K562 (cell line): Measurements from ENCODE around the gene INPP4B. TPM values are rescaled to one million over a fixed set of nuclear protein-coding genes. Genes with fewer than 3 reads are reported as not detected.

Experiments used
- ATAC-seq: fragments of 200-7000 bp; cut with Tn5 transposase; 3 replicates; pipeline ENCODE4 v1.9.1; 2020; ENCODE audit warnings: moderate library complexity
- BruUV-seq: library from RNA; stranded (reverse); fragments of 400-500 nt; replicated peaks from 2 replicates; lab custom pipeline; 2021; lab: Mats Ljungman, UMichigan
- CTCF ChIA-PET: fragments of 300-600 bp; formaldehyde crosslinking; extraction: SDS; loops from one replicate; lab custom pipeline; 2021; ENCODE audit warnings: low intra/inter-chr PET ratio; lab: Yijun Ruan, JAX
- POLR2A ChIA-PET: fragments of 300-600, 350-650 bp; sonication (Branson Sonifier 250); formaldehyde crosslinking; extraction: SDS; loops from one replicate; lab custom pipeline; 2021; ENCODE audit warnings: antibody characterized with exemption, inconsistent platforms; lab: Yijun Ruan, JAX
- DNase-seq, 4 experiments: peaks; one replicate each; pipeline versions ENCODE4 v3.0.0 to v3.0.0-alpha.2; 2011 to 2018; ENCODE audit warnings: low spot score in 3 of 4, mixed read lengths in 3 of 4; ENCODE audit errors: extremely low read depth in 1 of 4
- FAIRE-seq: peaks from 2 replicates; lab custom pipeline; 2011; peaks lifted over from hg19 to GRCh38; lab: Jason Lieb, UNC
- H2AFZ ChIP-seq: 2 replicates; pipeline ENCODE4 v1.6.0; 2011; ENCODE audit warnings: low read depth, low read length, control low read depth, inconsistent platforms
- H3K27ac ChIP-seq: fragments of 200-600 bp; 3 replicates; pipeline ENCODE4 v1.8.0; 2011; ENCODE audit warnings: low read depth, mild to moderate bottlenecking, control low read depth, inconsistent platforms, low read length, moderate library complexity, mixed read lengths; ENCODE audit errors: extremely low read depth
- H3K27me3 ChIP-seq, 2 experiments: fragments of 300-600 bp in 1 of 2; 2 replicates in 1 of 2; 3 replicates in 1 of 2; pipeline versions ENCODE4 v1.6.0 to v1.8.0; 2011; ENCODE audit warnings: inconsistent platforms in 2 of 2, low read length in 2 of 2, mild to moderate bottlenecking in 1 of 2, mixed read lengths in 1 of 2, moderate library complexity in 1 of 2; ENCODE audit not compliant: control insufficient read depth in 2 of 2, insufficient read depth in 2 of 2
- H3K36me3 ChIP-seq: fragments of 300-600 bp; 3 replicates; pipeline ENCODE4 v1.8.0; 2011; ENCODE audit warnings: mild to moderate bottlenecking, low read length, inconsistent platforms; ENCODE audit not compliant: control insufficient read depth, insufficient read depth
- H3K4me1 ChIP-seq, 2 experiments: fragments of 200-600 bp in 1 of 2; replicated peaks in 1 of 2; 2 replicates in 1 of 2; 3 replicates in 1 of 2; pipeline versions ENCODE4 v1.5.1 to v1.8.0; 2011; ENCODE audit warnings: inconsistent platforms in 2 of 2, low read length in 2 of 2, mild to moderate bottlenecking in 1 of 2, mixed read lengths in 1 of 2, moderate library complexity in 1 of 2; ENCODE audit not compliant: control insufficient read depth in 2 of 2, insufficient read depth in 2 of 2
- H3K4me2 ChIP-seq: 2 replicates; pipeline ENCODE4 v1.6.1; 2011; ENCODE audit warnings: low read length, control low read depth, inconsistent platforms, mixed read lengths; ENCODE audit not compliant: insufficient read depth
- H3K4me3 ChIP-seq: fragments of 200-600 bp; sonication (generic), shearing (Covaris generic); 2 replicates; pipeline ENCODE4 v1.5.1; 2016; ENCODE audit warnings: control low read depth, inconsistent platforms
- H3K79me2 ChIP-seq: fragments of 200-600 bp; 3 replicates; pipeline ENCODE4 v1.8.0; 2011; ENCODE audit warnings: low read length, inconsistent platforms; ENCODE audit not compliant: control insufficient read depth, insufficient read depth
- H3K9ac ChIP-seq, 2 experiments: 2 replicates each; pipeline versions ENCODE4 v1.6.0 to v1.6.1; 2011; ENCODE audit warnings: low read depth in 2 of 2, low read length in 2 of 2, control low read depth in 1 of 2, inconsistent platforms in 1 of 2, mild to moderate bottlenecking in 1 of 2, mixed read lengths in 1 of 2; ENCODE audit not compliant: insufficient read depth in 1 of 2
- H3K9me1 ChIP-seq: one replicate; pipeline ENCODE4 v1.6.0; 2011; ENCODE audit warnings: inconsistent platforms, mild to moderate bottlenecking, low read length, moderate library complexity; ENCODE audit not compliant: control insufficient read depth, insufficient read depth
- H3K9me3 ChIP-seq: replicated peaks from 2 replicates; pipeline ENCODE4 v1.5.1; 2011; ENCODE audit warnings: low read depth, low read length, inconsistent platforms; ENCODE audit not compliant: control insufficient read depth, insufficient read depth
- H4K20me1 ChIP-seq: replicated peaks from 2 replicates; pipeline ENCODE4 v1.6.1; 2011; ENCODE audit warnings: low read length, inconsistent platforms, mixed read lengths; ENCODE audit not compliant: control insufficient read depth, insufficient read depth
- HIVEP1 ChIP-seq: fragments of 250-450 bp; sonication (Bioruptor Pico); IDR thresholded peaks from 2 replicates; pipeline ENCODE4 v1.4.0; 2020; ENCODE audit warnings: mild to moderate bottlenecking
- HNRNPUL1 ChIP-seq: fragments of 200-400 bp; formaldehyde crosslinking; IDR thresholded peaks from 2 replicates; pipeline ENCODE4 v1.6.1; 2017; ENCODE audit warnings: low read length
- ILF3 ChIP-seq: fragments of 450-650 bp; IDR thresholded peaks from 2 replicates; pipeline ENCODE4 v1.6.1; 2018; ENCODE audit warnings: antibody characterized with exemption, mild to moderate bottlenecking, moderate library complexity, borderline replicate concordance
- MEF2D ChIP-seq: conservative IDR thresholded peaks from 2 replicates; pipeline ENCODE4 v1.6.1; 2016; ENCODE audit warnings: low read depth, missing genetic modification characterization, missing compliant biosample characterization
- NR1H2 ChIP-seq: sonication (generic); formaldehyde crosslinking; IDR thresholded peaks from 2 replicates; pipeline ENCODE4 v1.4.0; 2020; ENCODE audit warnings: mild to moderate bottlenecking, missing genetic modification reagents
- POLR2H ChIP-seq: IDR thresholded peaks from 2 replicates; pipeline ENCODE4 v1.6.1; 2016; ENCODE audit warnings: missing genetic modification characterization, low read depth, mild to moderate bottlenecking, control low read depth, missing compliant biosample characterization, moderate library complexity
- PRDM10 ChIP-seq: fragments of 450-650 bp; IDR thresholded peaks from 2 replicates; pipeline ENCODE4 v1.6.1; 2018; ENCODE audit not compliant: partially characterized antibody
- RNF219 ChIP-seq: fragments of 250-450 bp; sonication (Bioruptor Pico); IDR thresholded peaks from 2 replicates; pipeline ENCODE4 v1.5.0; 2022; ENCODE audit warnings: mild to moderate bottlenecking
- TSHZ1 ChIP-seq: fragments of 250-450 bp; sonication (Bioruptor Pico); IDR thresholded peaks from 2 replicates; pipeline ENCODE4 v1.4.0; 2020; ENCODE audit warnings: mild to moderate bottlenecking, moderate library complexity
- ZBTB2 ChIP-seq: fragments of 450-650 bp; IDR thresholded peaks from 2 replicates; pipeline ENCODE4 v1.6.1; 2016; ENCODE audit warnings: antibody characterized with exemption
- WGBS: fragments of 100-300 bp; shearing (Covaris generic); methylation state at CpG from one replicate; pipeline ENCODE4 v1.1.6; 2016; ENCODE audit warnings: low coverage, mixed read lengths; ENCODE audit not compliant: insufficient coverage; ENCODE audit errors: missing lambda C conversion rate; 5-methylcytosine and 5-hydroxymethylcytosine counted together
- in situ Hi-C: fragments of 300-500 bp; cut with MboI; formaldehyde crosslinking; loops from 4 replicates; pipeline ENCODE4 v1.15.0; 2018; ENCODE audit warnings: inconsistent platforms, mixed read lengths
- intact Hi-C: fragments of 100-400 bp; cut with micrococcal nuclease; formaldehyde crosslinking; loops from 2 replicates; pipeline ENCODE4 v1.14.2; 2022
- polyA plus RNA-seq, 8 experiments: library from polyadenylated mRNA; depleted of rRNA in 4 of 8; stranded (reverse) in 5 of 8; unstranded in 3 of 8; fragments of >200 nt; fragmentation: Nextera tagmentation in 2 of 8; fragmentation: Illumina TruSeq in 1 of 8; extraction: Ambion mirVana in 2 of 8; extraction: Trizol in 1 of 8; gene quantifications; 2 replicates each; pipeline versions ENCODE4 v1.2.1 to v1.2.3, GENCODE V29; 2011 to 2014; ENCODE audit warnings: inconsistent platforms in 1 of 8, missing spikeins in 1 of 8
- total RNA-seq, 7 experiments: library from RNA; depleted of rRNA in 6 of 7; stranded (reverse); fragments of >200 nt in 6 of 7; fragmentation: Illumina TruSeq in 2 of 7; extraction: Trizol in 2 of 7; gene quantifications; 2 replicates each; pipeline versions ENCODE4 v1.2.1 to v1.2.3, GENCODE V29; 2011 to 2021; ENCODE audit warnings: low replicate concordance in 1 of 7

INPP4B gene
- total and polyA plus RNA-seq, 9 of the 15 experiments (the other 6 are each of a cell fraction or from before 2014, with no cell fraction given) = 0.04 to 0.11 TPM; not detected in 7

- TF ChIP-seq POLR2H (tag) (no peak), RNF219 (CRISPR knock-in tag) (no peak), PRDM10 (no peak)
These were observed 479.3 kb downstream of the INPP4B start (continued) for GRCh38 chr4:142366769-142367181.

- H3K9me3 ChIP-seq = no peaks in the 10 kb centered on the region
- CTCF ChIA-PET = no interaction called here
- no peaks in the 10 kb centered on the region for H3K4me1 ChIP-seq
- no peaks in the 10 kb centered on the region for H3K27me3 ChIP-seq
- H3K79me2 ChIP-seq = no peaks in the 10 kb centered on the region
- POLR2A ChIA-PET = no interaction called here
- no peak overlapping the region for H3K27ac ChIP-seq
- no peak overlapping the region for H3K4me3 ChIP-seq
- H3K9ac ChIP-seq = no peak overlapping the region
- no TSS peak for BruUV-seq
- no peaks in the 10 kb centered on the region for H3K9me1 ChIP-seq
- in situ Hi-C loops (no loop called here), intact Hi-C loops (no loop called here)
- DNase-seq (no peak), FAIRE-seq (no peak), ATAC-seq (no peak)
- no peaks in the 10 kb centered on the region for H4K20me1 ChIP-seq
- no peaks in the 10 kb centered on the region for H3K36me3 ChIP-seq
- no peak overlapping the region for H3K4me2 ChIP-seq
- 0% methylated on average over 1 of the region's 1 CpG for WGBS
- no peak overlapping the region for H2AFZ ChIP-seq
- TF ChIP-seq ILF3 = no peak
- no peak for TF ChIP-seq TSHZ1 (CRISPR knock-in tag)
- TF ChIP-seq HNRNPUL1 = no peak
- TF ChIP-seq MEF2D (tag) = no peak
- no peak for TF ChIP-seq ZBTB2
- no peak for TF ChIP-seq NR1H2
- TF ChIP-seq HIVEP1 = no peak
These were observed 480.7 kb downstream of the INPP4B start for GRCh38 chr4:142365391-142365790.
